ENCODE data around the gene FBXL7.

FBXL7 gene

DNA sequence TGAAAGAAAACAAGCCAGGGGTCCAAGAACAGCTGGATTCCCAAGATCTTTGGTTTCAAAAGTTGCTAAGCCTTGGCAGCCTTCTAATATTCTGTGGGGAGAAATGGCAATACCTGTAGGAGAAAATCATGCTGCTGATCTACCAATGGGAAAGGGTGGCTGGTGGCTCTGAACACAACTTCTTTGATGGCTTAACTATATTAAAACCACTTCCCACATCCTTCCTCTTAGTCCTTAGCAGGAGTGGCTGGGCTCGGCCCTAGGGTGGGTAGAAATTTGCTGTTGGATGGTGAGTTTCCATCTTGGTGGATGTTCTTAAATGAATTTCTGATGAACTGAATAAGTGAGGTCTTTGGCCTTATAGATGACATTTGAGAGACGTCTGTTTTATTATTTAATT is 19.5 kb upstream of the FBXL7 start:
- TF ChIP-seq, protein P1, sequence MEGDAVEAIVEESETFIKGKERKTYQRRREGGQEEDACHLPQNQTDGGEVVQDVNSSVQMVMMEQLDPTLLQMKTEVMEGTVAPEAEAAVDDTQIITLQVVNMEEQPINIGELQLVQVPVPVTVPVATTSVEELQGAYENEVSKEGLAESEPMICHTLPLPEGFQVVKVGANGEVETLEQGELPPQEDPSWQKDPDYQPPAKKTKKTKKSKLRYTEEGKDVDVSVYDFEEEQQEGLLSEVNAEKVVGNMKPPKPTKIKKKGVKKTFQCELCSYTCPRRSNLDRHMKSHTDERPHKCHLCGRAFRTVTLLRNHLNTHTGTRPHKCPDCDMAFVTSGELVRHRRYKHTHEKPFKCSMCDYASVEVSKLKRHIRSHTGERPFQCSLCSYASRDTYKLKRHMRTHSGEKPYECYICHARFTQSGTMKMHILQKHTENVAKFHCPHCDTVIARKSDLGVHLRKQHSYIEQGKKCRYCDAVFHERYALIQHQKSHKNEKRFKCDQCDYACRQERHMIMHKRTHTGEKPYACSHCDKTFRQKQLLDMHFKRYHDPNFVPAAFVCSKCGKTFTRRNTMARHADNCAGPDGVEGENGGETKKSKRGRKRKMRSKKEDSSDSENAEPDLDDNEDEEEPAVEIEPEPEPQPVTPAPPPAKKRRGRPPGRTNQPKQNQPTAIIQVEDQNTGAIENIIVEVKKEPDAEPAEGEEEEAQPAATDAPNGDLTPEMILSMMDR (IDR thresholded peaks at IDR 0.05; ENCODE audit: low read depth, low read length, missing control alignments), result no peak
- no peak overlapping the region for H3K4me3 ChIP-seq (ENCODE audit: low read depth, low read length)
- no peaks in the 10 kb centered on the region for H3K36me3 ChIP-seq (replicated peaks)
- H3K27ac ChIP-seq, result no peak overlapping the region
- DNase-seq, result no peak
- in situ Hi-C loops (cut with HindIII; ENCODE audit: low pct_ligation_motif_present, low sequenced_read_pairs), result no loop called here
- H3K27me3 ChIP-seq (replicated peaks), result no peaks in the 10 kb centered on the region

DNA sequence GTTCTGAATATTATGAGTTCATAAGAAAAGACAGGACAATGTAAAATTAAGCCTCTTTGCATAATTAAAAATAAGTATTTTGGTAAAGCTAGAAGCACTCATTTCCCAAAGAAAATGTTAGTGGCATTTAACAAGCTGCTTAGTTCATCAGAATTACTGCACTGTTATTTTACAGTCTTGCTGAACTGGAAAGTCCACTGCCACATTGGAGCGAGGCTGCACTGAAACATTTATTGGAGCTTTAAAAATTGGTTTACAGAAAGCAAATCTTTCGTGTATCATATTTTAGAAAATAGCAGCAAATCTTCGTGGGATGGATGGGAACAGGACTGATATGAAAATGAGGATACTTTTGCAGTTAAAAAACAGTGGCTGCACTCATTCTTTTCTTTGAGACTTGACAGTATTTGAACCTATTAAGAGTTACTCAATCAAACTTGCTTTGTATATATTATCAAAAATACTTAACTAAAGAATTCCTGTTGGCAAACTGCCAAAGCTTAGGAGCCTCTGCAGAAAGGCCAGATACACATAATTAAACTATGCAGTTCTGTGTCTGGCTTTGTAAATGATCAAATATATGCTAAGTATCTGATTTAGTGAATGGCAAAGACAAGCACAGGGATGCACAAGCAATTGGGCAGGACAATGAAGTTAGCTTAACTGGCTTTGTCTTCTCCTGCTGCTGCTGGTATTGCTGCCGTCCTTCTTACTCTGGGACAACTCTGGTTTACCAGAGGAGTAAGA is 16.5 kb upstream of the FBXL7 start:
- Histone ChIP-seq H3K27me3 (replicated peaks) (peaks cover 3% of the 10 kb centered on the region), H3K36me3 (replicated peaks) (no peaks in the 10 kb centered on the region), H3K4me3 (ENCODE audit: low read depth, low read length) (no peak overlapping the region), H3K27ac (no peak overlapping the region)
- DNase-seq, result no peak
- TF ChIP-seq, protein P1 (IDR thresholded peaks at IDR 0.05; ENCODE audit: low read depth, low read length, missing control alignments), result no peak
- in situ Hi-C loops (cut with HindIII; ENCODE audit: low pct_ligation_motif_present, low sequenced_read_pairs), result no loop called here

DNA sequence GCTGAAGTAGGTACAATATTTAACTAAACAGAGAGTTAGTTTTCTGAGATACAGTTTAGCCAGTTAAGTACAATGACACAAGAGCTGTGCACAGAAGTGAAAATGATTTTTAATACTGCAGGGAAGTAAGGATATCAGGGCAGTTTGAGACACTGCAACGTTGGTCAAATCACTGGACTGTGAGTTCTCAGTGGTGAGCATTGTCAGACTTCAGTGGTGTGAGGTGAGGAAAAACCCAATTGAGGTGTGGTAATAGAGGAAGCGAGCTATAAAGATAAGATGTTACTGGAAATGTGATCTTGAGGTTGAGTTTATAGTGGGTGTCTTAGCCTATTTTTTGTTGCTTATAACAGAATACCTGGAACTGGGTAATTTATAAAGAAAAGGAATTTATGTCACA is 12.8 kb upstream of the FBXL7 start:
- TF ChIP-seq, protein P1 (IDR thresholded peaks at IDR 0.05; ENCODE audit: low read depth, low read length, missing control alignments), result no peak
- no peak overlapping the region for H3K27ac ChIP-seq
- in situ Hi-C loops (cut with HindIII; ENCODE audit: low pct_ligation_motif_present, low sequenced_read_pairs), result no loop called here
- H3K36me3 ChIP-seq (replicated peaks), result no peaks in the 10 kb centered on the region
- no peak for DNase-seq
- peaks cover 9% of the 10 kb centered on the region for H3K27me3 ChIP-seq (replicated peaks)
- H3K4me3 ChIP-seq (ENCODE audit: low read depth, low read length), result no peak overlapping the region

DNA sequence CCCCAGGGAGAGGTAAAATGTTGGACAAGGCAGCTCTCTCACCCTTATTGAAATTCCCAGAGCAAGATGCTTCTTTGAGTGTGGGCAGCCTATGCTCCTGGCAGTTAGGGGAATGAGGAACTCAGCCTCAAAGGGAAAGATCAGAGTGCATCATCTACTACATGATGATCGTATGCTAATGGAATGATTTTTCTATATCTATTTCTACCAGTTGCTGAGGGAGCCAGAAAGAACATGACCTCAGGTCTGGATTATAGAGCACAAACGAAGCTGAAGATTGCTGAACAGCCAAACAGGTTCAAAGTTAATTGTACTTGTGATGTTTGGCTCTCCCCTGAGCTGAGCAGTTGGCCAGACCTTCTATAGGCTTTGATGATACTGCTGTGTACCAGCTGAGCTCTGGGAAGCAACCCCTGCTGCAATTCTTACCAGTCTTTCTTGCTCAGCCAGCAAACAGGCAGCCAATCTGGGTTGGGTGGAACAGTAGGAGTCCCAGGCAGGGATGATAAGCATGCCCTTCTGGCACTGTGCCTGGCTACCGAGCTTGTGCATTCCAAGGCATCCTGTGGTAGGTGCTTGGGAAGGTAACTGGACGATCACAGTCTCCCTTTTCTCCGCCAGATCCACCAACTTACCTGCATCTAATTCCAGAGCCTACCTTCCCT is 10.3 kb upstream of the FBXL7 start:
- TF ChIP-seq, protein P1 (IDR thresholded peaks at IDR 0.05; ENCODE audit: low read depth, low read length, missing control alignments), result no peak
- no peak for DNase-seq
- Histone ChIP-seq H3K27me3 (replicated peaks) (peaks cover 9% of the 10 kb centered on the region), H3K36me3 (replicated peaks) (no peaks in the 10 kb centered on the region), H3K4me3 (ENCODE audit: low read depth, low read length) (no peak overlapping the region), H3K27ac (no peak overlapping the region)
- in situ Hi-C loops (cut with HindIII; ENCODE audit: low pct_ligation_motif_present, low sequenced_read_pairs), result no loop called here

DNA sequence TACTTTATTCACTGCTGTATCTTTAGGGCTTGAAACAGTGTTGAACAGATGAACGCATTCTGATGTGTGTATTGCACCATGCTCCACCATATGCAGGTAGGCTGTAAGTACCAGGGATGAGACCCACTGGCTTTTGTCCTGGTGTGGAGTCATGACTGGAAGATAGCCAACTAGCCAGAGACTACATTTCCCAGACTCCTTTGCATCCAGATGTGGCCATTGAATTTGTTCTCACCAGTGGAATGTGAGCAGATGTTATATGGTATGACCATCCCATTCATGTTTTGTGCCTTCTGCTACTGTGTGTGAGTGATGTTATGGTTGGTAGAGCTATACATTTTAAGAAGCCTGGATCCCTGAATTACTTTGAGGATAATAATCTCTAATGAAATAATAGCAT is 7.4 kb upstream of the FBXL7 start:
- H3K27me3 ChIP-seq (replicated peaks), result peaks cover 9% of the 10 kb centered on the region
- in situ Hi-C loops (cut with HindIII; ENCODE audit: low pct_ligation_motif_present, low sequenced_read_pairs), result no loop called here
- no peak overlapping the region for H3K27ac ChIP-seq
- DNase-seq, result no peak
- H3K36me3 ChIP-seq (replicated peaks), result no peaks in the 10 kb centered on the region
- TF ChIP-seq, protein P1 (IDR thresholded peaks at IDR 0.05; ENCODE audit: low read depth, low read length, missing control alignments), result no peak
- no peak overlapping the region for H3K4me3 ChIP-seq (ENCODE audit: low read depth, low read length)

All from brain microvascular endothelial cell (primary cell).